Measurements from ENCODE around the gene ABHD14A. TPM values are rescaled to one million over a fixed set of nuclear protein-coding genes. Genes with fewer than 3 reads are reported as not detected.

Gene ABHD14A
- total and polyA plus RNA-seq, 9 donors: 5.1 to 36.1 (median 27.4) TPM

GRCh38 chr3:52010431-52010830, 35.6 kb downstream of the ABHD14A start:
- no peaks in the 10 kb centered on the region for H3K9me3 ChIP-seq
- TF ChIP-seq POLR2A (IDR thresholded peaks at IDR 0.05): no peak
- TF ChIP-seq EP300 (IDR thresholded peaks at IDR 0.05): no peak
- no peak for TF ChIP-seq CTCF (IDR thresholded peaks at IDR 0.05)
- H3K4me3 ChIP-seq: no peak overlapping the region
- no peaks in the 10 kb centered on the region for H3K27me3 ChIP-seq
- intact Hi-C loops (cut with DNase I): no loop called here
- peaks cover 8% of the 10 kb centered on the region for H3K4me1 ChIP-seq (ENCODE audit: insufficient read depth)
- H3K27ac ChIP-seq: no peak overlapping the region
- H3K36me3 ChIP-seq: no peaks in the 10 kb centered on the region
- DNase-seq: no peak

GRCh38 chr3:52012699-52013098, 37.8 kb downstream of the ABHD14A start:
- no peak for TF ChIP-seq POLR2A (IDR thresholded peaks at IDR 0.05)
- TF ChIP-seq CTCF (IDR thresholded peaks at IDR 0.05): no peak
- no peak for TF ChIP-seq EP300 (IDR thresholded peaks at IDR 0.05)
- 63 to 85% (median 69%) methylated on average over 7 of the region's 7 CpGs for WGBS, 3 donors
- no peaks in the 10 kb centered on the region for H3K9me3 ChIP-seq
- intact Hi-C loops (cut with DNase I): no loop called here
- DNase-seq: no peak
- H3K27me3 ChIP-seq: no peaks in the 10 kb centered on the region
- no peaks in the 10 kb centered on the region for H3K4me1 ChIP-seq (ENCODE audit: insufficient read depth)
- H3K4me3 ChIP-seq: no peak overlapping the region
- H3K36me3 ChIP-seq: no peaks in the 10 kb centered on the region
- no peak overlapping the region for H3K27ac ChIP-seq

- Histone ChIP-seq H3K9me3 (no peaks in the 10 kb centered on the region), H3K36me3 (no peaks in the 10 kb centered on the region), H3K4me3 (no peak overlapping the region), H3K27me3 (no peaks in the 10 kb centered on the region), H3K27ac (no peak overlapping the region), H3K4me1 (ENCODE audit: insufficient read depth) (no peaks in the 10 kb centered on the region)
- TF ChIP-seq POLR2A (IDR thresholded peaks at IDR 0.05) (no peak), EP300 (IDR thresholded peaks at IDR 0.05) (no peak), CTCF (IDR thresholded peaks at IDR 0.05) (no peak)
- intact Hi-C loops (cut with DNase I): no loop called here
- WGBS, 3 donors: 79 to 93% (median 82%) methylated on average over 6 of the region's 6 CpGs
- no peak for DNase-seq
Observed at GRCh38 chr3:52013802-52014598, 39.1 kb downstream of the ABHD14A start.

GRCh38 chr3:52014613-52015012, 39.7 kb downstream of the ABHD14A start:
- no peak for DNase-seq
- H3K4me3 ChIP-seq: no peak overlapping the region
- no peaks in the 10 kb centered on the region for H3K27me3 ChIP-seq
- no peaks in the 10 kb centered on the region for H3K4me1 ChIP-seq (ENCODE audit: insufficient read depth)
- H3K27ac ChIP-seq: no peak overlapping the region
- WGBS, 3 donors: 79 to 83% (median 82%) methylated on average over 8 of the region's 8 CpGs
- no peaks in the 10 kb centered on the region for H3K36me3 ChIP-seq
- no peaks in the 10 kb centered on the region for H3K9me3 ChIP-seq
- TF ChIP-seq EP300 (IDR thresholded peaks at IDR 0.05) (no peak), CTCF (IDR thresholded peaks at IDR 0.05) (no peak), POLR2A (IDR thresholded peaks at IDR 0.05) (no peak)
- intact Hi-C loops (cut with DNase I): no loop called here

All from ovary (tissue), 9 donors.